ENCODE data around the gene SS18L1.

- TF ChIP-seq CTCF (IDR thresholded peaks at IDR 0.05) (no peak), POLR2A (IDR thresholded peaks at IDR 0.05) (no peak)
Measured at GRCh38 chr20:62214067-62214466, 70.5 kb downstream of the SS18L1 start.

All from uterus (tissue), 2 donors.